Measurements from ENCODE around the gene SLC2A10. TPM values are rescaled to one million over a fixed set of nuclear protein-coding genes. Genes with fewer than 3 reads are reported as not detected.

The SLC2A10 gene
- total RNA-seq, 1 donor, result 44.2 TPM

- Histone ChIP-seq H4K20me1 (ENCODE audit: insufficient read depth, low read length) (no peaks in the 10 kb centered on the region), H3K27ac (ENCODE audit: low read depth, low read length) (no peak overlapping the region), H3K4me1 (ENCODE audit: insufficient read depth, low read length) (no peaks in the 10 kb centered on the region), H3K4me2 (ENCODE audit: insufficient read depth, low read length) (no peak overlapping the region), H3K27me3 (ENCODE audit: insufficient read depth, low read length) (peaks cover 11% of the 10 kb centered on the region), H3K4me3 (ENCODE audit: insufficient read depth, low read length) (no peak overlapping the region), H3K79me2 (ENCODE audit: insufficient read depth, low read length) (no peaks in the 10 kb centered on the region), H3K36me3 (ENCODE audit: insufficient read depth, low read length) (peaks cover 12% of the 10 kb centered on the region), H2AFZ (ENCODE audit: low read length) (no peak overlapping the region), H3K9me3 (ENCODE audit: low read depth, low read length) (no peaks in the 10 kb centered on the region)
- no peak for TF ChIP-seq CTCF (IDR thresholded peaks at IDR 0.05; ENCODE audit: extremely low read depth, low read depth, low read length)
- no peak for DNase-seq (ENCODE audit: insufficient read length, low spot score, missing footprints)
Observed at GRCh38 chr20:46739431-46740213, 30.2 kb downstream of the SLC2A10 start.

- Histone ChIP-seq H3K4me3 (ENCODE audit: insufficient read depth, low read length) (no peak overlapping the region), H2AFZ (ENCODE audit: low read length) (no peak overlapping the region), H3K27me3 (ENCODE audit: insufficient read depth, low read length) (peaks cover 14% of the 10 kb centered on the region), H3K27ac (ENCODE audit: low read depth, low read length) (no peak overlapping the region), H3K79me2 (ENCODE audit: insufficient read depth, low read length) (no peaks in the 10 kb centered on the region), H4K20me1 (ENCODE audit: insufficient read depth, low read length) (no peaks in the 10 kb centered on the region), H3K9me3 (ENCODE audit: low read depth, low read length) (no peaks in the 10 kb centered on the region), H3K4me1 (ENCODE audit: insufficient read depth, low read length) (no peaks in the 10 kb centered on the region), H3K4me2 (ENCODE audit: insufficient read depth, low read length) (no peak overlapping the region), H3K36me3 (ENCODE audit: insufficient read depth, low read length) (peaks cover 6% of the 10 kb centered on the region)
- no peak for TF ChIP-seq CTCF (IDR thresholded peaks at IDR 0.05; ENCODE audit: extremely low read depth, low read depth, low read length)
- no peak for DNase-seq (ENCODE audit: insufficient read length, low spot score, missing footprints)
Observed at GRCh38 chr20:46740214-46740609, 30.8 kb downstream of the SLC2A10 start.

GRCh38 chr20:46741924-46742668 lies 32.6 kb downstream of the SLC2A10 start:
- Histone ChIP-seq H3K9me3 (ENCODE audit: low read depth, low read length) (no peaks in the 10 kb centered on the region), H3K27me3 (ENCODE audit: insufficient read depth, low read length) (peaks cover 14% of the 10 kb centered on the region), H3K4me2 (ENCODE audit: insufficient read depth, low read length) (no peak overlapping the region), H3K4me3 (ENCODE audit: insufficient read depth, low read length) (no peak overlapping the region), H3K4me1 (ENCODE audit: insufficient read depth, low read length) (peaks cover 5% of the 10 kb centered on the region), H3K79me2 (ENCODE audit: insufficient read depth, low read length) (no peaks in the 10 kb centered on the region), H3K36me3 (ENCODE audit: insufficient read depth, low read length) (no peaks in the 10 kb centered on the region), H4K20me1 (ENCODE audit: insufficient read depth, low read length) (no peaks in the 10 kb centered on the region), H3K27ac (ENCODE audit: low read depth, low read length) (no peak overlapping the region), H2AFZ (ENCODE audit: low read length) (no peak overlapping the region)
- no peak for DNase-seq (ENCODE audit: insufficient read length, low spot score, missing footprints)
- no peak for TF ChIP-seq CTCF (IDR thresholded peaks at IDR 0.05; ENCODE audit: extremely low read depth, low read depth, low read length)

GRCh38 chr20:46742669-46743045 lies 33.2 kb downstream of the SLC2A10 start:
- peaks cover 9% of the 10 kb centered on the region for H3K4me1 ChIP-seq (ENCODE audit: insufficient read depth, low read length)
- TF ChIP-seq CTCF (IDR thresholded peaks at IDR 0.05; ENCODE audit: extremely low read depth, low read depth, low read length), result no peak
- peaks cover 14% of the 10 kb centered on the region for H3K27me3 ChIP-seq (ENCODE audit: insufficient read depth, low read length)
- H3K9me3 ChIP-seq (ENCODE audit: low read depth, low read length), result no peaks in the 10 kb centered on the region
- no peak overlapping the region for H2AFZ ChIP-seq (ENCODE audit: low read length)
- no peak overlapping the region for H3K4me3 ChIP-seq (ENCODE audit: insufficient read depth, low read length)
- no peak overlapping the region for H3K4me2 ChIP-seq (ENCODE audit: insufficient read depth, low read length)
- no peaks in the 10 kb centered on the region for H3K36me3 ChIP-seq (ENCODE audit: insufficient read depth, low read length)
- no peak for DNase-seq (ENCODE audit: insufficient read length, low spot score, missing footprints)
- no peaks in the 10 kb centered on the region for H3K79me2 ChIP-seq (ENCODE audit: insufficient read depth, low read length)
- H3K27ac ChIP-seq (ENCODE audit: low read depth, low read length), result no peak overlapping the region
- no peaks in the 10 kb centered on the region for H4K20me1 ChIP-seq (ENCODE audit: insufficient read depth, low read length)
